Progenitor cell of endocrine pancreas (in vitro differentiated cells): ENCODE data around the gene LRRC57. TPM values are rescaled to one million over a fixed set of nuclear protein-coding genes. Genes with fewer than 3 reads are reported as not detected.

ENCODE experiments used
- DNase-seq: peaks from one replicate; pipeline ENCODE4 v3.0.0; 2021; ENCODE audit warnings: low spot score; ENCODE audit not compliant: unreplicated experiment
- H3K27ac Mint-ChIP-seq: 2 replicates; pipeline ENCODE4 v1.8.0; 2021; ENCODE audit warnings: mild to moderate bottlenecking, moderate library complexity, mixed read lengths
- H3K27me3 Mint-ChIP-seq: 2 replicates; pipeline ENCODE4 v1.8.0; 2021; ENCODE audit warnings: mixed read lengths
- H3K36me3 Mint-ChIP-seq: 2 replicates; pipeline ENCODE4 v1.8.0; 2022; ENCODE audit warnings: mixed read lengths; ENCODE audit not compliant: insufficient read depth
- H3K4me1 Mint-ChIP-seq: 2 replicates; pipeline ENCODE4 v1.8.0; 2021; ENCODE audit warnings: low read depth, mixed read lengths
- H3K4me3 Mint-ChIP-seq: 2 replicates; pipeline ENCODE4 v1.8.0; 2021; ENCODE audit warnings: low read depth, mild to moderate bottlenecking, moderate library complexity, mixed read lengths
- H3K9me3 Mint-ChIP-seq: 2 replicates; pipeline ENCODE4 v1.8.0; 2021; ENCODE audit warnings: low read depth, mixed read lengths
- total RNA-seq: library from RNA; stranded (reverse); gene quantifications from 2 replicates; pipeline ENCODE4 v1.2.1, GENCODE V29; 2021
- TF ChIP-seq, protein P1 (sequence below): fragments of 200-600 bp; sonication (generic); IDR thresholded peaks from one replicate; pipeline ENCODE4 v1.5.0; 2021; ENCODE audit warnings: antibody characterized with exemption, mild to moderate bottlenecking; ENCODE audit not compliant: unreplicated experiment

LRRC57 gene
- total RNA-seq, 1 donor from 2014 or later = 27.0 TPM

- peaks cover 1% of the 10 kb centered on the region for H3K36me3 Mint-ChIP-seq
- no peak overlapping the region for H3K27ac Mint-ChIP-seq
- no peaks in the 10 kb centered on the region for H3K27me3 Mint-ChIP-seq
- H3K4me1 Mint-ChIP-seq = peaks cover 5% of the 10 kb centered on the region
- TF ChIP-seq, protein P1, sequence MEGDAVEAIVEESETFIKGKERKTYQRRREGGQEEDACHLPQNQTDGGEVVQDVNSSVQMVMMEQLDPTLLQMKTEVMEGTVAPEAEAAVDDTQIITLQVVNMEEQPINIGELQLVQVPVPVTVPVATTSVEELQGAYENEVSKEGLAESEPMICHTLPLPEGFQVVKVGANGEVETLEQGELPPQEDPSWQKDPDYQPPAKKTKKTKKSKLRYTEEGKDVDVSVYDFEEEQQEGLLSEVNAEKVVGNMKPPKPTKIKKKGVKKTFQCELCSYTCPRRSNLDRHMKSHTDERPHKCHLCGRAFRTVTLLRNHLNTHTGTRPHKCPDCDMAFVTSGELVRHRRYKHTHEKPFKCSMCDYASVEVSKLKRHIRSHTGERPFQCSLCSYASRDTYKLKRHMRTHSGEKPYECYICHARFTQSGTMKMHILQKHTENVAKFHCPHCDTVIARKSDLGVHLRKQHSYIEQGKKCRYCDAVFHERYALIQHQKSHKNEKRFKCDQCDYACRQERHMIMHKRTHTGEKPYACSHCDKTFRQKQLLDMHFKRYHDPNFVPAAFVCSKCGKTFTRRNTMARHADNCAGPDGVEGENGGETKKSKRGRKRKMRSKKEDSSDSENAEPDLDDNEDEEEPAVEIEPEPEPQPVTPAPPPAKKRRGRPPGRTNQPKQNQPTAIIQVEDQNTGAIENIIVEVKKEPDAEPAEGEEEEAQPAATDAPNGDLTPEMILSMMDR = no peak
- no peak for DNase-seq
- no peaks in the 10 kb centered on the region for H3K9me3 Mint-ChIP-seq
- no peak overlapping the region for H3K4me3 Mint-ChIP-seq
These were observed 44.0 kb downstream of the LRRC57 start for GRCh38 chr15:42504631-42505030.

- no peak overlapping the region for H3K4me3 Mint-ChIP-seq
- H3K4me1 Mint-ChIP-seq = peaks cover 6% of the 10 kb centered on the region
- no peaks in the 10 kb centered on the region for H3K9me3 Mint-ChIP-seq
- TF ChIP-seq, protein P1 = no peak
- no peak for DNase-seq
- H3K27me3 Mint-ChIP-seq = no peaks in the 10 kb centered on the region
- no peak overlapping the region for H3K27ac Mint-ChIP-seq
- peaks cover 1% of the 10 kb centered on the region for H3K36me3 Mint-ChIP-seq
These were observed 44.8 kb downstream of the LRRC57 start for GRCh38 chr15:42503825-42504224.

DNA sequence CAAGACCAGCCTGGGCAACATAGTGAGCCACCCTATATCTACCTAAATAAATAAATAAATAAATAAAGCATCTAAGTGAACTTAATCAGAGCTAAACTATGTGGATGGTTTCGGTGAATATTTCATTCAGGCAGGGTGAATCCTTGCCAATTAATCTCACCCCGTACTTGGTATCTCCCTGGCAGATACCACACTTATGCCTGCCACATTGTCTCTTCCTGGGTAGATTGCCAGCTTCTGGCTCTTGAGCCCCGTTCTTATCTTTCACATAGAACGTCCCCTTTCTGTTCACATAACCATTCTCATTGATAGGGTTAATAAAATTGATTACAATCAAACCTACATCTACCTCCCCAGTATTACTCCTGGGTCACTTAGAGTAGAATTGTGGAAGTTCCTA lies 46.1 kb downstream of the LRRC57 start:
- H3K9me3 Mint-ChIP-seq = no peaks in the 10 kb centered on the region
- no peaks in the 10 kb centered on the region for H3K27me3 Mint-ChIP-seq
- H3K36me3 Mint-ChIP-seq = no peaks in the 10 kb centered on the region
- no peak for DNase-seq
- no peak overlapping the region for H3K4me3 Mint-ChIP-seq
- no peak overlapping the region for H3K27ac Mint-ChIP-seq
- H3K4me1 Mint-ChIP-seq = peaks cover 8% of the 10 kb centered on the region
- TF ChIP-seq, protein P1 = no peak

DNA sequence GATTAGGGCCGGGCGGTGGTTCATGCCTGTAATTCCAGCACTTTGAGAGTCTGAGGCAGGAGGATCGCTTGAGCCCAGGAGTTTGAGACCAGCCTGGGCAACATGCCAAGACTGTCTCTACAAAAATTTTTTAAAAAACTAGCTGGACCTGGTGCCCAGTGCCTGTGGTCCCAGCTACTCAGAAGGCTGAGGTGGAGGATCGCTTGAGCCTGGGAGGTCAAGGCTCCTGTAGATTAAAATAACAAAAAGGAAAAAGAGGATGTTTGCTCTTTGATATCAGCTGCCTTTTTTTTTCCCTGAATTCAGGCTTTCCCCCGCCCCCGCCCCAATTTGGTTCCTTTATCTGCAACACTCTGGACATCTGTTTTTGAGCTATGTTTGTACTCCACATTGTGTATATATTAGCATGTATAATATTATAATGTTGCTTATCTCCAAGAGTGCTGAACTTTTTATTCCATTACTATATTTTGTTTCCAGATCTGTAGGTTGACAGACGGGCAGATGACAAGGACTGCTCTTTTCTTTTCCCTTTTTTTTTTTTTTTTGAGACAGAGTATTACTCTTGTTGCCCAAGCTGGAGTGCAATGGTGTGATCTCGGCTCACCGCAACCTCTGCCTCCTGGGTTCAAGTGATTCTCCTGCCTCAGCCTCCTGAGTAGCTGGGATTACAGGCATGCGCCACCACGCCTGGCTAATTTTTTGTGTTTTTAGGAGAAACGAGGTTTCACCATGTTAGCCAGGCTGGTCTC lies 48.6 kb downstream of the LRRC57 start:
- Mint-ChIP-seq H3K4me1 (peaks cover 22% of the 10 kb centered on the region), H3K4me3 (no peak overlapping the region), H3K9me3 (no peaks in the 10 kb centered on the region), H3K36me3 (no peaks in the 10 kb centered on the region), H3K27ac (no peak overlapping the region), H3K27me3 (no peaks in the 10 kb centered on the region)
- no peak for DNase-seq
- TF ChIP-seq, protein P1 = no peak

DNA sequence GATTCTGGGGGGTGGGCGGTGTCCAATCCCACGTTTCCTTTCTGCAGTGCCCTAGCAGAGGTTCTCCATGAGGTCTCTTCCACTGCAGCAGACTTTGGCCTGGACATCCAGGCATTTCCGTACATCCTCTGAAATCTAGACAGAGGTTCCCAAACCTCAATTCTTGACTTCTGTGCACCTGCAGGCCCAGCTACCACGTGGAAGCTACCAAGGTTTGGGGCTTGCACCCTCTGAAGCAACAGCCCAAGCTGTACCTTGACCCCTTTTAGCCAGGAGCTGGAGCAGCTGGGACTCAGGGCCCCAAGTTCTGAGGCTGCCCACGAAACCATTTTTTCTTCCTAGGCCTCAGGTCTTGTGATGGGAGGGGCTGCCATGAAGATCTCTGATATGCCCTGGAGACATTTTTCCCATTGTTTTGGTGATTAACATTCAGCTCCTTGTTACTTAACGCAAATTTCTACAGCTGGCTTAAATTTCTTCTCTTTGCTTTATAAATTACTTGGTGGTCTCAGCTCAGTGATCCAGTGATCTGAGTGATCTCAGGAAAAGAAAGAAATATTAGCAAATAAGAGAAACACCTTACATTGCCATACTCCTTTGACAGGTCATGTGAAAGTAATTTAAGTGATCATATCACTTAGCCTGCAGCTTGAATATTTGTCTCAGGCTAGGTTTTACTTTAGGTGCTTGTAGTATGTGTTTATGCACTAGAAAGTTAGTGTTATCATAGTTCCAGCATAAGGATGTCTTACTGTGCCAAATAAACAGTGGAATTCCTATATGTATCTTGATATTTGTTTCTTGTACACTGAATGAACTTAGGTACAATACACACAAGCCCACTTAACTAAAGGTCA lies 50.2 kb downstream of the LRRC57 start:
- H3K4me1 Mint-ChIP-seq = peaks cover 23% of the 10 kb centered on the region
- no peak overlapping the region for H3K4me3 Mint-ChIP-seq
- DNase-seq = no peak
- no peaks in the 10 kb centered on the region for H3K36me3 Mint-ChIP-seq
- H3K27ac Mint-ChIP-seq = no peak overlapping the region
- no peaks in the 10 kb centered on the region for H3K27me3 Mint-ChIP-seq
- H3K9me3 Mint-ChIP-seq = no peaks in the 10 kb centered on the region
- TF ChIP-seq, protein P1 = no peak
